Amygdala (tissue), 56 donors: ENCODE results near the gene PYGM.
A peak's percentile ranks its signal among the peaks of the same experiment; 100 is the strongest.

Experiments
- DNase-seq, 56 donors: peaks; one replicate each; lab custom pipeline; 2025; lab: John Stamatoyannopoulos, UW

PYGM gene

DNA sequence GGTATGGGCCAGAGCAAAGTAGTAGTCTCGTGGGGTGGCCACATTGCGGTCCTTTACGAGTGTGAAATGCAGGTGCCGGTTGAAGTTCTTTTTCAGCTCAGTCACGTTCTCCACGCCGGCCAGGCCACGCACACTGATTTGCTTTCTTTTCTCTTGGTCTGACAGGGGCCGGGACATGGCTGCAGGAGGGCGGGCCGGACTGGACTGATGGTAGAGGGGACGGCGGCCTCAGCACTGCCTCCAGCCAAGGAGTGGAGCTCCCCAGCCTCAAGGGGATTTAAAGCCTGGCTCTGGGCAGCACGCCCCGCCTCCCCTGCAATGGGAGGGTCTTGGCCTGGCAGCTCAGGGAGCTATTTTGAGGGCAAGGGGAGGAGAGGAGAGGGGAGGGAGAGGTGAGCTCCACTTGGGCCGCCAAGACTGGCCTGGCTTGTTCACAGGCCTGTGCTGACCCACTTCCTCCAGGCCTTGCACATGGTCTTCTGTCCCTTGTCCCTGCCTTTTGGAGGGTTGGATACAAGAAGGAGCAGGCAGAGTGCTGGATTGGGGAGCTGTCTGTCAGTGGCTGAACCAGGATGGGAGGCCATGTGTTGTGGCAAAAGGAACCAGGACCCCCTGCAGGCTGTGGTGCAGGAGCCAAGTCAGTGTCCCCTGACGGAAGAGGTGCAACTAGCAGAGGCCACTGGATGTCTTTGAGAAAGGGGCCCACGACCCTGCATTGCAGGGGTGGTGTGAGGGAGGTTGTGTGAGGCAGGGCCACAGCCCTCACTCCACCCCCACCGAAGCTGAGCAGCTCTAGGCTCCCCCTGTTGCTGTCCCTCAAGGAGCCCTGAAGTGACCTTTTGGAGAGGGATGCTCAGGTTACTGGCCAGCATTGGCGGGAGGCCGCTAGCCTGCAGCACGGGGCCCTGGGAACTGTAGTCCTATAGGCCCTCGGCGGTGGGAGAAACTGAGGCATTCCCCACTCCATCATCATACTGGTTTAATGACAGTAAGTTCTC, at the start of gene PYGM:
Gene PYGM, minus strand, starts transcription at position 253 of the 998 bp plus-strand sequence. Its CDS starts 76 bp downstream, at position 177.
- DNase-seq: peak in 35 of 56 donors; percentile 6 to 89 (median 56)

DNA sequence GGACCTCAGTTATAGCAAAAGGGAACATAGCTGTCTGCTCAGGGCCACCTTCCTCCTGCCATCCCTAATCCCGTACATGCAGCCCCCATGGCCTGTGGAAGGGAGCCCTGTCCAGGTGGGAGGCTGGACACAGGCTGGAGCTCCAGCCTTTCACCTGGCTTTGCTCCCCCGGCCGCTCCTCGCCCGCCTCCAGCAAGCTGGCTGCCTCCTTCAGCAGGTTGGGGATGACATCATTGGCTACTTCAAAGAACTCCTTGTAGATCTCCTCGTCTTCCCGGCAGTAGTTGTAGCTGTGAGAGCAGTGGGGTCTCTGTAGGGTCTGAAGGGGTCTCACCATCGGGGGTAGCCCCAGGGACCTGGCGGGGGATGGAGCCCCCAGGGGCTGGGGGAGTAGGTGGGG, 45.7 kb upstream of the PYGM start:
- DNase-seq: no peak

DNA sequence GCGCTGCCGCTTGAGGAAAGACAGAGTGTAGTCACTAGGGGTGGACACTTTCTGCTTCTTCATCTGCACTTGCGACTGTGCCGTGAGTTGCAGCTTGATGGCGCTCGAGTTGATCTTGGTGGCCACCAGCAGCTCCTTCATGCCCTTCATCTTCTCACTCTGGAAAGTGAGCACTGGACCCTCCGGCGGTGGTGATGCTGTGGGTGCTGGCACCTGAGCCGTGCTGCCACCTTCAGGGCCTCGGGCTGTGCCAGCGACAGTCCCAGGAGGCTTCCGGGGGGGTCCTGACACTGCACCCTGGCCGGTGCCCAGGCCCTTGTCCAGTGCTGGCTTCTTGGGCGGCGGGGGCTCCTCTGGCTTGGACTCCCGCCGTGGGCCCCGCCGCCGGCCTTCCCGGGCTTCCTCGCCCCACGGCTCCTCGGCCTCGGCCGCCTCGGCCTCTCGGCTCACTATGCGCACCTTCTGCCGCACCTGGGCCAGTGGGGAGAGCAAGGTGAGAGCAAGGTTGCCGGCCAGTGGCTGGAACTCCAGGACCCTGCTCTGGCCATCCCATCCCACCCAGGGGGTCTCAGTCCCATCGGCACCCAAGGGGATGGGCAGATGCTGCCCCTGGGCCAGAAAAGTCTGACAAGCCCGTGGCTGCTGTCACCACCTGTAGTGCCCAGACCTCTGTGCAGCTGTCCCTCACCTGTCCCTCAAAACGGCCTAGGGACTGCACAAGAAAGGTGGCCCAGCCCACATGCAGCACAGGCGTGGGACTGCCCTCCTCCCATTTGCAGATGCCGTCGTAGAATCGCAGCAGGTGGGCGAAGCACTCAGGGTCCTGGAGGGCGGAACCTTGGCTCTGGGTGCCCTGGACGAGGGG, 44.8 kb upstream of the PYGM start:
- no peak for DNase-seq

DNA sequence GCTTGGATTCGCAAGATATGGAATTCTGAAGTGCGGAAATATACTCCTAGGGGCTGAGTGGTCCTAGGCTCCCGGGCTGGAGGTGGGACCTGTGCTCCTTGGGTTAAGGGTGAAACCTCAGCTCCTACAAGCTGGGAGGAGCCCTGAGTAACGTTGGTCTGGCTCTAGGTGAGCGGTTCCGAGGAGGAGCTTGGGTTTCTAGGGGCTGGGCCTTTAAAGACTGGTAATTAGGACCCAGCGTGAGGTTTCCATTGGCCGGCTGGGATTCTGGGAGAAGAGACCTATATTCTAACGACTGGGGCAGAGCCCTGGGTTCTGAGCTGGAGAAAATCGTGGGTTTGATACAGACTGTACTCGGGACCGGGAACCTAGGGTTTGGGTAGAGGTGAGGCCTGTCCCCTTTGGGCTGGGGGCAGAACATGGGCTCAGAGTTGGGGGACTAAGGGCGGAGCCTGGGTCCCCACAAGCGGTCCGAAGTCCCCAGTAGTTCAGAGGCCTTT, 44.1 kb upstream of the PYGM start:
- no peak for DNase-seq

DNA sequence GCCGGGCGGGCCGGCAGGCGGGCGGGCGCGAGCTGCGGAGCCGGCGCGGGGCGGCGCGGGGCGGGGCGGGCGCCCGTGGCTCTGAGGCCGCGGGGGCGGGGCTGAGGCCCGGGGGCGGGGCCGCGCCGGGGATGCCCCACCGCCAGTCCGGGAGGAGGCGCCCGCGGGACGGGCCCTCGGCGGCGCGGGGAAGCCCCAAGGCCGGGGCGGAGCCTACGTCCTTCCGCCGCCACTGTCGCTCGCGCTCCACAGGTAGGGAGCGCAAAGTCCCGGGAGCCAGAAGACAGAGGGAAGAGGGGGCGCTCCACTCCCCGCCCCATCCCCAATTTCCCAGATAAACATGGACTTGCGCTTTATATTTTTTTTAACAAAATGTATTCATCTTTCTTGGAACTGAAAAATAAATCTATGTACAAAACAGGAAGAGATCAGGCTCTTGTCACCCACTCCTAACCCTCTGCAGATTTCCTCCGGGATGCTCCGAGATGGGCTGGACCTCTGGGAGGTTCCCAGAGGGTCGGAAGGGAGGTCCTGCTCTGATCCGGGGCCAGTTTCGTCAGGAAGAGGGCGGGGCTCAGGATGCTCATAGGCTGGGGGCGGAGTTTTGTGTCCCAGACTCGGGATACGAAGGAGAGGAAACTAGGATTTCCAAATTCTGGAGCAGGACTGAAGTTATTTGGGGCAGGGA, 43.5 kb upstream of the PYGM start, which contains the start of gene MAP4K2:
Gene MAP4K2, minus strand, starts transcription at position 57 of the 688 bp plus-strand sequence. CDS start 65 bp downstream, outside the sequence.
- peak in 53 of 56 donors; percentile 18 to 89 (median 61) for DNase-seq

DNA sequence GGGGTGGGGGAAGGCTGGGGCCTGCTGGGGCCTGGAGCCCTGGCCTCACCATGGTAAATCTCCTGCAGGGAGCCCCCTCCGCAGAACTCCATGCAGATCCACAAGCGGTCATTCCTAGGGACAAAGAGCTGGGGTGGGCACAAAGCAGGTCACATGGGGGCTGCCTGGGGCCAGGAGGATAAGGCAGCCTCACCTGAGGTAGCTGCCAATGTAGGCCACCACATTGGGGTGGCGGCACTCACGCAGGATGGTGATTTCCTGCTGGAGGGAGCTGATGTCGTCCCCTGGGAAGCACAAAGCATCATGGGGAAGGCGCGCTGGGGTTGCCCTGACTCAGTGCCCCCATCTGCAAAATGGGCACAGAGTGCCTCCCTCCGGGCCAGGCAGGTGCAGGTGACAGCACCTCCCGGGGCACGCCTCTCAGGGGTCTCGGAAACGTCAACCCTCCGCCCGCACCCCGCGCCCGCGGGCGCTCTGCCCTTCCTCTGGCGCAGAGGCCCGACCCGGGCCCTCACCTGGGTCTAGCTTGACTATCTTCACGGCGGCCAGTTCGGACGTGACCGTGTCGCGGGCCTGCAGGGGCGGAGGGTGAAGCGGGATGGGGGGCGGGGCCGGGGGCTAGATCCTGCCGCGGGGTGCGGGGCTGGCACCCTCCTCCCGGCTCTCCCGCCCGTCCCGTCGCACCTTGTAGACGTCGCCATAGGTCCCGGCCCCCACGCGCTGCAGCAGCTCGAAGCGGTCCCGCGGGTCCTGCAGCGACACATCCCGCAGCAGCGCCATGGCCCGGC, 42.8 kb upstream of the PYGM start:
- peak in 3 of 56 donors; percentile 16 to 81 (median 62) for DNase-seq

DNA sequence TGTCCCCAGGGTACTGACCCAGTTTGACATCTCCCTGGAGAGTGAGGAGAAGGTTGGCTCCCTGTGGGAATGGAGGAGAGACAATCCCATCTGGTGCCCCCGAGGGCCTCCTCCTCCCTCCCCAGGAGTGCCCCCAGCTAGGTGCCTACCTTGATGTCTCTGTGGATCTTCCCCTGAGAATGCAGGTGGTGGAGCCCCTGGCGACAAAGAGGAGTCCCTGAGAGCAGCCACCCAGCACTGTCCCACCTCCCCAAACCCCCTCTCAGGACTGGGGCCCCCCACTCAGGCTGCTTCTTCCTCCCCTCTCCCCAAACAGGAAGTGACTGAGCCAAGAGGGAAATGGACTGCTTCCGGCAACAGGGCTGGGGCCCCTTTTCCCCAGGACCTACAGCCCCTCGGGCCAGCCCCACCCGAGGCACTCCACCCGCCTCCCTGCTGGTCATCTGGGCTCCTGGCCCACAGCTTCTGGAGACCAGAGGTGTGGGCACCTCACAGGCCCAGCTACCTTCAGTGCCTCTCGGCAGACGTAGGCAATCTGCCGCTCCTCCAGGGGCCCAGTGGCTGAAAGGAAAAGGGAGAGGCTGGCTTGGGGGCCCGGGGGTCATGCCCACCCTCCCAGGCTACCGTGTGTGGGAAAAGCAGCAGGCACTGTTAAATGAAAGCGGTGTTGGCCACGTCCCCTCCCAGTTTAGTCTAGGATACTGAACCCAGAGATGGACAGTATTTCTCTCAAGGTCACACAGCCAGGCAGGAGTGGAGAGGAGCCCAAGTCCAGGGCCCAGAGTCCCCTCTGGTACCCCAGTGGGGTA, 42.0 kb upstream of the PYGM start:
- DNase-seq: no peak

DNA sequence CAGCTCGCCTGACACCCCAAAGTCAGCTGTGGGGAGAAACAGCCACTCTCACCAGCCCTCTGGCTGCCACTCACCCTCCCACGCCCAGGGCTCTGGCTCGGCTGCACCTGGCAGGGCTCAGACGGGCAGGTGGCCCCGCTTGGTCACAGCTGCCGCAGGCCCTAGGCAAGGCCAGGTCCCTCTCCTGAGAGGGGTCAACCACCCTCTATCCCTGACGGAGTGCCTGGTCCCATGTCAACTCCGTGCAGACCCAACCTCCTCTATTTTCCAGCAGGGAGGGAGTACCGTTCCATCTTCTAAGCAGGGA, 41.3 kb upstream of the PYGM start:
- no peak for DNase-seq

DNA sequence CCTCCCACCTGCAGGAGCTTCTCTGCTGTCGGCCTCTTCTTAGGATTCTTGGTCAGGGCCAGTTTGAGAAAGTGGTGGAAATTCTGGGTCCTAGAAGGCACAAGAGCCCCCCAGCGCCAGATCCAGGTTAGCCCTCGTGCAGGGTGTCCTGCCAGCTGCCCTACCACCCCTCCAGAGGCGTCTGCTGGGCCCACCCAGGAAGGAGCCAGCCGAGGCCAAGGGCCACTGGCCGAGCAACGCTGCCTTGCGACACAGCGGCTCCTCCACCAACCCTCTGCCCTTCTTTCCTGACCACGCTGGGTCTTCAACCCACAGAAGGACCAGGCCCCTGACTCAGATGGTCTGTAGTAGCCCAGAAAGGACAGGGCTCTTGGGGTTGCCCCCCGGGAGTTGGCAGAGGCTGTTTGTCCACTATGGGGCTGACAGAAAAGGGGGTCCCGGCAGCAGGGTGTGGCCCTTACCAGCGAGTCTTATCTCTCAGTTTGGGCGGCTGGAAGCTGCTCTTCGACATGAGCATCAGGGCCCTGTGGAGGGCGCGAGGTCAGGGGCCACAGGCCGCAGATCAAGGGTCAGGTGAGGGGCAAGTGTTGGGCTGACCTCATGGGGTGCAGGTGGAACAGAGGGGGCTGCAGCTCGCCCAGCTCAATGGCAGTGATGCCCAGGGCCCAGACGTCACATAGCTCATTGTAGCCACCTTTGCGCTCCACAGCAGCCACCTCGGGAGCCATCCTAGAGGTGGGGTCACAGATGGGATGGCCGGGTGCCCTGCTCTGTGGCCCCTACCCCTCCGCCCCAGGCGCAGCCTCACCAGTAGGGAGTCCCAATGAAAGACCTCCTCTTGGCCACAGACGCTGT, 40.8 kb upstream of the PYGM start:
- no peak for DNase-seq

DNA sequence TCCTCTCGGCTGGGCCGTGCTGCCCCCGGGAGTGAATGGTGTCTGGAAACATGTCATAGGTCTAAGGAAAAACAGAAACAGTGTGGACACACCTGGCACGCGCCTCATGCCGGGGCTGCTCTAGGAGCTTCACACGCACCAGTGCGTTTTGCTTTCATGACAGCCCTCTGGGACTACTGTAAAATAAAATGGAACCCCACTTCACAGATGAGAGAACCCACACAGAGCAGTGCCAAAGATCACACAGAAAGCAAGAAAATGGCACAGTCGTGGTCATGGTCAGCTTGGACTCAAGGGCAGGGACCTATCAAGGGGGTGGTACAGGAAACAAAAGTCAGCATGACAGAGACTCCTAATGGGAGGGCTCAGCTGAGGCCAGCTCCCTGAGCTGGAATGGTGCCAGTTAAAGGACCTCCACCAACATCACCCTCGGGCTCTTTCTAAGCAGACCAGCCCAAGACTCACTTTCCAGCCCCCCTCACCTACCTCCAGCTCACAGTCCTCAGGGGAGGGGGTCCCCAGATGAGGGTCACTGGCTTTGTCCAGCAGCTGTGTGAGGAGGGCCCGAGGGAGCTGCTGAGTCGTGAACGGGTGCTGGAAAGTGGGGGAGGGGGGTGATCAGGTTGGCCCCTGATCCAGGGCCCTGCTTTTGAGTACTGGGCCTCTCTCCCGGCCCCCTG, 40.0 kb upstream of the PYGM start:
- no peak for DNase-seq

DNA sequence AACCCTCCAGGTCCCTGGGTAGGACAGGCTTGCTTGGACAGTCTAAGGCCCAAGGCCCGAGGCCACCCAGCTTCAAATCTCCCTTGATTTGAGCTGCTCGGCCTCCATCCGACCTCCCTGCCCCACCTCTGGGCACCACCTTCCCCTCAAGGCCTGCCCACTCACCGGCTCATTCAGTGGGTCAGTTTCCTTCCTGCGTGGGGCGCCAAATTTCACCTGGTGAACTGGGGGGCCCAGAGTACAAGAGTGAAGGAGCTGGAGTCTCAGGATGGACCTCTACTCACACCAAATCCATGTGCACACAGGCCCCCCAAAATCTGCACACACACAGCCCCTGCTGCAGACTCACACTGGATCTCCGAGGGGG, 39.5 kb upstream of the PYGM start:
- DNase-seq: no peak

DNA sequence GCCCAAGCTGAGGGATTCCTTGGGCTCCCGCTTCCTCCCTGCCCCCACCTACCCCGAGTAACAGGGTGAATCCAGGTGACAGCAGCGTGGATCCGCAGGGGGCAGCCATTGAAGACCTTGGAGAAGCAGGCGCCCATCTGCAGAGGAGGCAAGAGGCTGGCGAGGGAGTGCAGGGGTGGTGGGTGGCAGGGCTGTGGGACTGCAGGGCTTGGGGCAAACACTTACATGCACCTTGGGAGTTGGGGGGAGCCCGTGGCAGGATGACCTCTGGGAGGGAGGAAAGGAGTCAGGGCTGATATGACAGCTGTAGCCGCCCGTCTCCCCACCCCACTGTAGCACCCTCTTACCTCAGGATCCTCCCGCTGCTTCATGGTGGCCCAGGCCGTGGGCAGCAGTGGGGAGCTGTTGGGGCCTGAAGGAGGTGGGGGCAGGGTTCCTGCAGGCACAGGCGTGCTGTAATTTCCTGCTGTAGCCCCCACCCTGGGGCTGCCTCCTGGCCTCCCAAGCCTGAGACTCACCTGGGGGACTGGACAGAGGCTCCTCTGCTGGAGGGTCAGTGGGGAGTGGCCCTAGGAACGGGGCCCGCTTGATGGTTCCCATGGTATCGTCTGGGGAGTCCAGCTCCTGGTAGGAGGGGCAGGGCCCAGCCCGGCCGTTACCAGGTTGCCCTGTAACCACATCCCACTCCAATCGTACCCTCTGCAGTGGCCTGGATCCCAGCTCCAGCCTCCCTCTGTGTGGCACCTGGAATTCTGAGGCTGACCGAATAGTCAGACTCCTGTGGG, 37.2 kb upstream of the PYGM start:
- DNase-seq: no peak

DNA sequence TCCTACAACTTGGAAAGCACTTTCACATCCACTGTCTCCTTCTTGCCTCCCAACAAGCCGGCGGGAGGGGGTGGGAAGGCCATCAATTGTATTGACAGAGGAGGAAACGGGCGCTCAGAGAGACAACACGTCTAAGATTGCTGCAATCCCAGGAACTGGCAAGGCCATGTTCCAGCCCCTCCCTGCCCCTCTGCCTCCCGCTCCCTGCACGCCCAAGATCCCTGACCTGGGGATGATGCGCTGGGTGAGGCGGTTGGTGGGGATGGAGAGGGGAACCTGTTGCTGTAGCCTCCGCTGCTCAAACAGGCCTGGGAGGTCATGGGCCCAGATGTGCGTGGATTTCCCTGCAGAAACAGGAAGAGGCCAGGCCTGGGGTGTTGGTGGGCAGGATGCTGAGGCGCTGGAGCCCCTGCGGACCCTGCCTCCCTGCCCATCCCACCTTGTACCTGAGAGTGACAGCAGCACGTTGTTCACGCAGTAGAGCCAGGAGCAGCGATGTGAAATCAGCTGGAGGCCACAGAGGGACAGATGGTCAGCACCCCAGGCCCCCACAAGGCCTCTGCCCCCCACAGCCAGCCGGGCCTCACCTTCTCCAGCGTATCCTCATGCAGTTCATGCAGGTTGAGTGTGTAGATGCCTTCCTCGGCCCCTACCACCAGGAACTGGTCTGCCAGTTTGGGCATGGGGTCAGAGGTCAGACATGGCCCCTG, 36.4 kb upstream of the PYGM start:
- DNase-seq: no peak

DNA sequence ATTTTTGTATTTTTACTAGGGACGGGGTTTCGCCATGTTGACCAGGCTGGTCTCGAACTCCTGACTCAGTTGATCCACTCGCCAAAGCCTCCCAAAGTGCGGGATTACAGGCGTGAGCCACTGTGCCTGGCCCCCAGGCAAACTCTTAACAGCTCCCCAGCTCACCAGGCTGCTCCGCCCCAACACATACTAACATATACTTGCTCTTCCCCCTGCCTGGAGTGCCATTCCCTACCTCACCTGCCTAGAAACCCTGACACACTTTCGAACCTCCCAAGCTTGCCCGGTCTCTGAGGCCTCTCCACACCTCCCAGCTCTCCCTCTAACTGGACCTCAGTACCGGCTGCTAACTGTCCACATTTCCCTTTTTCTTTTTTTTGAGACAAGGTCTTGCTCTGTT, 34.8 kb upstream of the PYGM start:
- DNase-seq: no peak

DNA sequence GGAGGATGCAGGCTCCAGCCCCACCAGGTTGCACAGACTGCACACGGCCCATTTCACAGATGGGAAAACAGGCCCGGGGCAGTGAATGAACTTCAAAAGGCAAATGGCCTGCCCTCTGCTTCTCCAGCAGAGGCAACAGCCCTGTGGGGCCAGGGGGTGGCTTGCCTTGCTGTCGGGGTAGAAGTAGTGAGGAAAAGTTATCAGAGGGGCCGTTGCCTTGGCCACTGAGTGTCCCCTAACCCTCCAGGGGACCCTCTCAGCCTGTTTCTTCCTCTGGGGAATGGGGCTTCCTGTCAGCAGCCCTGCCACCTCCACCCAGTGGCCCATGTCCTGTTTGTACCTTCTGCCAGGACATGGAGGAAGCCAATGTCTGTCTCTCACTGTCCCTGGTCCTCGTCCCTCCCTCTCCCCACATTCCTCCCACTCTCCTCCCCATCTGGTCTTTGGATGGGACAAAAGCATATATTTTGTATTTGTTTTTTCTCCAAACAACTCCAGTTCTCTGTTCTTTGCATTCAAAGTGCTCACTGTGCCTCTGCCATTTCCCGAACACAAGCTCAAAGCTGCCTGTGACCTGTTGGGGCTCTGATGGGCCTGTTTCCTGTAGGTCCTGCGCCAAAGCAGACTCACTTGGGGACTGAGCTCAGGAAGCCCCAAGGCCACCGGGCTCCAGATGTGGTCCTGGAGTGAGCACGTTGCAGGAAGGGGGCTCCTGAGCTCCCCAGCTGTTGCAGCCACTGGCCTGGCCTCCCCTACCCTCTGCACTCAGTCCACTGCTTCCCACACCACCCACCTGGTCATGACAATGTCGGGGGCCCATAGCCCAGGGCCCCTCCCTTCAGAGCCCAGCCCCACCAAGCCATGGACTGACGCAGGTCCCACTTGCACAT, 33.7 kb upstream of the PYGM start:
- no peak for DNase-seq
